ENCODE results near the gene NBEA.

The NBEA gene

DNA sequence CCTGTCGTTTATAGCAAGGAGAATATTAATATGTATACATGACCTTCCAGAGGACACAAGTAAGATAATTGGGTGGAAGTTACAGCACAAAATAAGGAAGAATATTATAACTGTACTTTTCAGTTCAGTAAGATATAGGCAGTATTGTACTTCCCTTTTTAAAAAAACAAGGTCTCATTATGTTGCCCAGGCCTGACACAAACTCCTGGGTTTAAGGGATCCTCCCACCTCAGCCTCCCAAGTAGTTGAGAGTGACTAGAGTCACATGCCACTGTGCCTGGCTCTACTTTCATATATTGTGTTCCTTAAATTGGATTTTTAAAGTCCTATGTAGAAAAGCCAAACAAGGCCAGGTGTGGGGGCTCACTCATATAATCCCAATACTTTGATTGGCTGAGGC, 553.9 kb downstream of the NBEA start:
- TF ChIP-seq, protein P1, sequence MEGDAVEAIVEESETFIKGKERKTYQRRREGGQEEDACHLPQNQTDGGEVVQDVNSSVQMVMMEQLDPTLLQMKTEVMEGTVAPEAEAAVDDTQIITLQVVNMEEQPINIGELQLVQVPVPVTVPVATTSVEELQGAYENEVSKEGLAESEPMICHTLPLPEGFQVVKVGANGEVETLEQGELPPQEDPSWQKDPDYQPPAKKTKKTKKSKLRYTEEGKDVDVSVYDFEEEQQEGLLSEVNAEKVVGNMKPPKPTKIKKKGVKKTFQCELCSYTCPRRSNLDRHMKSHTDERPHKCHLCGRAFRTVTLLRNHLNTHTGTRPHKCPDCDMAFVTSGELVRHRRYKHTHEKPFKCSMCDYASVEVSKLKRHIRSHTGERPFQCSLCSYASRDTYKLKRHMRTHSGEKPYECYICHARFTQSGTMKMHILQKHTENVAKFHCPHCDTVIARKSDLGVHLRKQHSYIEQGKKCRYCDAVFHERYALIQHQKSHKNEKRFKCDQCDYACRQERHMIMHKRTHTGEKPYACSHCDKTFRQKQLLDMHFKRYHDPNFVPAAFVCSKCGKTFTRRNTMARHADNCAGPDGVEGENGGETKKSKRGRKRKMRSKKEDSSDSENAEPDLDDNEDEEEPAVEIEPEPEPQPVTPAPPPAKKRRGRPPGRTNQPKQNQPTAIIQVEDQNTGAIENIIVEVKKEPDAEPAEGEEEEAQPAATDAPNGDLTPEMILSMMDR (conservative IDR thresholded peaks at IDR 0.05; ENCODE audit: low read depth, low read length): no peak
- DNase-seq (ENCODE audit: low read depth): no peak
- no peak overlapping the region for H3K4me3 ChIP-seq (ENCODE audit: low read depth, low read length)

- H3K4me3 ChIP-seq (ENCODE audit: low read depth, low read length): no peak overlapping the region
- TF ChIP-seq, protein P1 (conservative IDR thresholded peaks at IDR 0.05; ENCODE audit: low read depth, low read length): no peak
- no peak for DNase-seq (ENCODE audit: low read depth)
Observed at GRCh38 chr13:35496761-35497386, 554.8 kb downstream of the NBEA start.

DNA sequence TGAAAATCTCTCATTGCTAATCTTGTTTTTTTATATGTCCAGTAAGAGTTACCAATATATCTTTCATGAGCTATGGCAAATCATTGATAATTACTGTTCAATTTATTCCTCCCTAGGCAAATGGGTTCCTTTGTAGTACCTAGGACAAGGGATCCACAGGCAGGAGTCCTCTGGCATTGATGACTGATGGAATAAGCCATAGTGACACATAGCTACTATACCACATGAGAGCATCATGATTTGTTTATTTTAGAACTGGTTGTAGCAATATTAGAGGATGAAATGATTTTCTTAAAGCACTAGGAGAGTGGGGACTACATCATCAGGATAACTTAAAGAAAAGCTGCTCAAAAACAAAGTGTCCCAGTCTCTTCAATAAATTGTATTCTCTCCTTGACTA, 556.2 kb downstream of the NBEA start:
- TF ChIP-seq, protein P1 (conservative IDR thresholded peaks at IDR 0.05; ENCODE audit: low read depth, low read length): no peak
- no peak overlapping the region for H3K4me3 ChIP-seq (ENCODE audit: low read depth, low read length)
- no peak for DNase-seq (ENCODE audit: low read depth)

DNA sequence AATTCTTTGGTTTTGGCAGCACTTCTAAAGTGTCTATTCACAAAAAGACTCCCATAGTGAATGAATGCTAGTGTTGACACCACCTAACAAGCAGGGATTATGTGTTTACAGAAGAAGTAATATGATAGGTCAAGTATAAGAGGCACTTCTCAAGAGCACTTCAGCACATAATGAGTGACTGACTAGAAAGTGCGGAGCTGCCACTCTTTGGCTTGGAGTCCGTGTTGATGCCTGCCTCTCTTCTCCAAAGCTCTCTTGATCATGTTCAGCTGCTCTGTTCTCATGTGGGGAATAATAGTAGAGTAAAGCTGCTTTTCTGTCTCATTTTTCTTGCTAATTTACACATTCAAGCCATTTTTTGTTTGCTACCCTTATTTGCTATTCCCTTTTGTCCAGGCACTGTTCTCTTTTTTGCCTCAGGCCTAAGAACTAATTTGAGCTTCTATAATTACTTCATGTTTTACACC, 557.2 kb downstream of the NBEA start:
- no peak overlapping the region for H3K4me3 ChIP-seq (ENCODE audit: low read depth, low read length)
- TF ChIP-seq, protein P1 (conservative IDR thresholded peaks at IDR 0.05; ENCODE audit: low read depth, low read length): no peak
- DNase-seq (ENCODE audit: low read depth): no peak

- TF ChIP-seq, protein P1 (conservative IDR thresholded peaks at IDR 0.05; ENCODE audit: low read depth, low read length): no peak
- DNase-seq (ENCODE audit: low read depth): no peak
- no peak overlapping the region for H3K4me3 ChIP-seq (ENCODE audit: low read depth, low read length)
Observed at GRCh38 chr13:35499676-35500075, 557.6 kb downstream of the NBEA start.

- no peak overlapping the region for H3K4me3 ChIP-seq (ENCODE audit: low read depth, low read length)
- TF ChIP-seq, protein P1 (conservative IDR thresholded peaks at IDR 0.05; ENCODE audit: low read depth, low read length): no peak
- no peak for DNase-seq (ENCODE audit: low read depth)
Observed at GRCh38 chr13:35500144-35500543, 558.1 kb downstream of the NBEA start.

DNA sequence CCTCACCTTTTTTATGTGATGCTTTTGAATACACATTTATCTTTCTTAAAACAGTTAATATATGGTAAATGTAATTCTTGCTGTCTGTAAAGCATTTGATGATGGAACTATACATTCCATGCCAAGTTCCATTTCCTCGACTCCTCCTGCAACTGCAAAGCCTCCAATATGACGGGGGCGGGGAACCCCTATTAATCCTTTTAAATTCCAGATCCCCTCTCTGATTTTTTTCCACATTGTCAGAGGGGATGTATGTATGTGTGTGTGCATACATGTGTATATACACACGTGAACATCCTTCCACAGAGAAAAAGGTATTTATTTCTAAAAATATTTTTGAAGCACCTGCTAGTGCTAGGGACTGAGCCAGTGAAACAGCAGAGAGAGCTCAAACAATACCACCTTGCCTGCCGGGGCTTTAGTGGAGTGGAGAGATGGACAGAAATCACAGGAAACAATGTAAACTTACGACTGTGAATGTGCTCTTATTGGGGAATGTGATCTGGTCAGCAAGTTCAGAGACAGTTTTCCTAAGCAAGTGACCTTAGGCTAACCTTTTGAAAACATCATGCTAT, 559.7 kb downstream of the NBEA start:
- no peak overlapping the region for H3K4me3 ChIP-seq (ENCODE audit: low read depth, low read length)
- TF ChIP-seq, protein P1 (conservative IDR thresholded peaks at IDR 0.05; ENCODE audit: low read depth, low read length): no peak
- DNase-seq (ENCODE audit: low read depth): peak; percentile 4

Data from choroid plexus epithelial cell (primary cell).